Measurements from ENCODE around the gene SH2B3.
A peak's percentile ranks its signal among the peaks of the same experiment; 100 is the strongest.
"Not testable (repeated sequence)": the region's sequence is repeated elsewhere in the genome, so short reads cannot be mapped to it uniquely, and the experiment has no call there.

Gene SH2B3

DNA sequence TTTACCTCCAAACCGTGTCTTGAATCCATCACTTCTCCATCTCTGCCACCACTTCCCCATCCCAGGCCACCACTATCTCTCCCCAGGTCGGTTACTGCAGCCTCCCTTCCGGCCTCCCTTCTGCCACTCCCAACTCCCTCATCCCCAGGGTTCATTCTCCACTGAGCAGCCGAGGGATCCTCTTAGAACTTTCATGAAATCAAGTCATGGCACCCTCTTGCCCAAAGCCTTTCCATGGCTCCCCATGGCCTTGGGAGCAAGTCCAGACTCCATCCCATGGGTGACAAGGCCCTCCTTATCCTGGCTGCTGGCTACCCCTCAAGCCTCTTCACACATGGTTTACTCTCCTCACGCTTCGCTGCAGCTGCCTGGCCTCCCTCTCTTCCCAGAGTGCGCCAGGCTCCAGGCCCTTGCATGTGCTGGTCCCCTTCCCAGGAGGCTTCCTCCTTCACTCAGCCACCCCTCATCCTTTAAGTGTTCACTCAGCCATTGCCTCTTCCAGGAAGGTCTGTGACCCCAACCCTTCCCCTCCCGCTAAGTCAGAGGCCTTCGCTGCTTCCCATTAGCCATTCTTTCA is 17.9 kb upstream of the SH2B3 start:
- no peak for DNase-seq (ENCODE audit: low read depth)

DNA sequence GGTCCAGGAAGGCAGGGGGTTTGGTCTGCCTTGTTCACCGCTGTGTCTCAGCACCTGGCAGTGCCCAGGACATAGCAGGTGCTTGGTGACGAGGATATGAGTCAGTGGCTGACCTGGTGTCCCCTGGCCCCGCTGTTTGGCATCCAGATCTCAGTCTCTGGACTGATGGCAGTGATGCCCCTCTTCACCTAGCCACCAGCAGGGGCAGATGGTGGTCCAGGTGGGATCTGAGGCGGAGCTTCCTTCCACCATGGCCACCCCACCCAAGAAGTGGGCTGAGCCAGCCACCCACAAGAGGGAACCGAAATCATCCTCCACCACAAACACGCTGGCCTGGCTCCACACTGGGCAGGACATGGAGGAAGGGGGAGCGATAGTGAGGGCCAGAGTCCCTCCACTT is 16.1 kb upstream of the SH2B3 start:
- no peak for DNase-seq (ENCODE audit: low read depth)

GRCh38 chr12:111390910-111391309 is 14.8 kb upstream of the SH2B3 start:
- DNase-seq (ENCODE audit: low read depth): no peak

- DNase-seq (ENCODE audit: low read depth): no peak
Observed at GRCh38 chr12:111393700-111394300, 11.9 kb upstream of the SH2B3 start.

GRCh38 chr12:111394480-111394879 is 11.2 kb upstream of the SH2B3 start:
- DNase-seq (ENCODE audit: low read depth): no peak

- no peak for DNase-seq (ENCODE audit: low read depth)
Observed at GRCh38 chr12:111395336-111396187, 10.2 kb upstream of the SH2B3 start.

DNA sequence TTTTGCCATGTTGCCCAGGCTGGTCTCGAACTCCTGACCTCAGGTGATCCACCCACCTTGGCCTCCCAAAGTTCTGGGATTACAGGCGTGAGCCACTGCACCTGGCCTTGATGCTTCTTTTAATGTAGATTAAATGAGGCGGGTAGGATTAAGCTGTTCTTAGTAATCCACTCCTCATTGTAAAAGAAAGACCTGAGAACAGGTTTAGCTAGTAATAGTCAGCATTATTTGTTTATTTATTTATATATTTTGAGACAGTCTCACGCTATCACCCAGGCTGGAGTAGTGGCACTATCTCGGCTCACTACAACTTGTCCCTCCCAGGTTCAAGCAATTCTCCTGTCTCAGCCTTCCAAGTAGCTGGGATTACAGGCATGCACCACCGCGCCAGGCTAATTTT is 9.5 kb upstream of the SH2B3 start:
- DNase-seq (ENCODE audit: low read depth): not testable (repeated sequence)

DNA sequence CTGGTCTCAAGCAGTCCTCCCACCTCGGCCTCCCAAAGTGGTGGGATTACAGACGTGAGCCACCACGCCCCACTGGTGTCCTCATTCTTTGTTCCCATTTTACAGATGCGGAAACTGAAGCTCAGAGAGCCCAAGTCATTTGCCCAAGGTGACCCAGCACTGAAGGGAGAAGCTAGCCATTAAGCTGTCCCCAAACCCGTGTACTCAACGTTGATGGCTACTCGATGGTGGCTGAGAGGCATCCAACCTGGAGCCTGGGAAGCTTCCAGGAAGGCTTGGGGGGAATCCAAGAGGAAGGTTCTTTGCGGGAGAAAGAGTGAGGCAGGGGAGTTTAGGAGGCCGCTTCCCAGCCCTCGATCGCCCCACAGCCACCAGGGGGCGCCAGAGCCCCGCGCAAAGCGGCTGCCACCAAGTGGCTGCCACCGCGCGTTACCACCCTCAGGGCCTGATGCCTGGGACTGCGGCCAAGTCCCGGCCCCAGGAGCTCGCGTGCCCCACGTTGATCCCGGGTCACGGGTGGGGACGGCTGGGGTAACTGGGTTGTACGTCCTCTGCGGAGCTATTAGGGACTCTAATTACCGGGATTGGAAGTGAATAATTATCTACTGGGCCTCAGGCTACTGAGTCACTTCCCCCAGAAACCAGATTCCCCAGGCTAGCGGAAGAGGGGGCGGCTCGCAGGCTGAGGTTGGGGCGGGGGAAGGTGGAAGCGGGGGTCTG is 8.8 kb upstream of the SH2B3 start:
- peak; percentile 92 for DNase-seq (ENCODE audit: low read depth)

- DNase-seq (ENCODE audit: low read depth): no peak
Observed at GRCh38 chr12:111398530-111398929, 7.2 kb upstream of the SH2B3 start.

DNA sequence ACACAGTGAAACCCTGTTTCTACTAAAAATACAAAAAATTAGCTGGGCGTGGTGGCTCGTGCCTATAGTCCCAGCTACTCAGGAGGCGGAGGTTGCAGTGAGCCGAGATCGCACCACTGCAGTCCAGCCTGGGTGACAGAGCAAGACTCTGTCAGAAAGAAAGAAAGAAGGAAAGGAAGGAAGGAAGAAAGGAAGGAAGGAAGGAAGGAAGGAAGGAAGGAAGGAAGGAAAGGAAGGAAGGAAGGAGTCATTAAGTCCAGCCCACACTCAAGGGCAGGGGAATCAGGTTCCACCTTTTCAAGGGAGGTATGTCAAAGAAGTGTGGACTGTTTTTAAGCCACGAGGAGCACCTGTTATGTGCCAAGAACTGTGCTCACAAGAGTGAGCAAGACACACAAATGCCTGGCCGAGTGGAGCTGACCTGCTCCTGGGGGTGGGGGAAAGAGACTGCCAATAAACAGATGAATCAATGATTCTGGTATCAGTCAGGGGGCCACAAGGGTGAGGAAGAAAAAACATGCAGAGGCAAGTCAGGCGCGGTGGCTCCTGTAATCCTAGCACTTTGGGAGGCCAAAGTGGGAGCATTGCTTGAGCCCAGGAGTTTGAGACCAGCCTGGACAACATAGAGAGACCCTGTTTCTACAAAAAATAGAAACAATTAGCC is 5.8 kb upstream of the SH2B3 start:
- not testable (repeated sequence) for DNase-seq (ENCODE audit: low read depth)

DNA sequence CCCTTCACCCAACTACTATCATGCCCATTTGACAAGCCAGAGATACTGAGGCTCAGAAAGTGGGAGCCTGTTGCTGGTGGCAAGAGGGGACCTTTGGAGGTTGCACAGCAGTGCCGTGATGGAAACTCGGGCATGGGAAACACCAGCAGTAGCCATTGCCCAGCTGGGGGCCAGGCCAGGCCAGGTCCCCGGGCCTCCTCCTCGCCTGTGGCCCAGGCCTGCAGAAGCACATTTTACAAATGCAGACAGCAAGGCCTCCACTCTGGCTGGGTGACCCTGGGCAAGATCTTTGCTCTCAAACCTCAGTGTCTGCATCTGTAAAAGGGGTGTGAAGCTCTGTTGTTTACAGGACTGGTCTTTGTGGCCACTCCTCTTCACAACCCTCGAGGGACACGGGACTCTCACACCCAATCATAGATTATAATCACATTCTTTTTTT is 4.5 kb upstream of the SH2B3 start:
- DNase-seq (ENCODE audit: low read depth): no peak

GRCh38 chr12:111402490-111402824 is 3.3 kb upstream of the SH2B3 start:
- not testable (repeated sequence) for DNase-seq (ENCODE audit: low read depth)

GRCh38 chr12:111404362-111405148 is 1.2 kb upstream of the SH2B3 start:
- DNase-seq (ENCODE audit: low read depth): no peak

- peak; percentile 99 for DNase-seq (ENCODE audit: low read depth)
Observed at GRCh38 chr12:111405149-111405858, 419 bp upstream of the SH2B3 start.

- DNase-seq (ENCODE audit: low read depth): no peak
Observed at GRCh38 chr12:111406474-111407376, 1.0 kb downstream of the SH2B3 start.

GRCh38 chr12:111407377-111408115 is 1.8 kb downstream of the SH2B3 start:
- no peak for DNase-seq (ENCODE audit: low read depth)

DNA sequence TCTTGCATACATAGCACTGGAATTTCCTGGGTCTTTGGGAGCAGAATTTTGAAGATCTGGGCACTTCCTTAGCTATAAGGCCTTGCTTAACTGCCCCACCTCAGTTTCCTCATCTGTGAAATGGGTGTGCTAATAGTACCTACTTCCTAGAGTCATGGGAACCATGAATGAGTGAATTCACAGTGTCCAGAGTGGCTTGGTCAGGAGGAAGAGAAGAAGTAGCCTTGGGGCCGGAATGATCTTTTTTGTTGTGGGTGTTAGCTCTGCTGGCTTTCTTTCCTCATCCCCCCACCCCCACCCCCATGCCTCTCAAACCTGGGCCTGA is 2.4 kb downstream of the SH2B3 start:
- DNase-seq (ENCODE audit: low read depth): no peak

DNA sequence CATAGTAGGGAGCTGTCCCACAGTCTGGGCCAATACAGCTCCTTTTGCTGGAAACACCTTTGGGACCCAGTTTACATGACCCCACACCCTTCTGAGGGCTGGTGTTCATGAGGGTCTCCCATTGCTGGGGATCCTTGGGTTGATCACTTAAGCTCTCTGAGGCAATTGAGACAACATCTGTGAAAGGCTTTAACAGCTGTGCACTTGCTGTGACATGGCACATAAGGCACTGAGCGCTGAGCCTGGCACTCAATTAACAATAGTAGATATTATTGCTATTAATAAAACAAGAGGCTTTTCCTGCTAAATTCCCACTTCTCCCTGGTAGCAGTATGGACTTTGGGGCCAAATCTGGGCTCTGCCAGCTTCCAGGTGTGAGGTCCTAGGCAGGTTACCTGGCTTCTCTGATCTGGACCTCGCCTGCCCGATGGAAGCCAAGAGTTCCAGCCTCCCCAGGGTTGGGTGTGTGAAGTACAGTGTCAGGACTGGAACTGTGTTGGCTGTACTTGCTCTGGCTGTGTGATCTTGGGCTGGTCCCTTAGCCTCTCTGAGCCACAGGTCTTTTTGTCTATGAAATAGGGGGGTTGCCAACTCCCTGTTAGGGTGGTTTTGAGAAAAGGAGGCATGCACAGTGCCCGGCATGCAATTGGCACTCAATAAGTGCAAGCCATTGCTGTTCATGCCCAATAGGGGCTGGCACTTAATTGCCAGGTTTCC is 3.1 kb downstream of the SH2B3 start:
- no peak for DNase-seq (ENCODE audit: low read depth)

Measured in stimulated activated CD8-positive, alpha-beta memory T cell treated with anti-CD3 and anti-CD28 coated beads, Interleukin-15, amount 100 ng/mL, for 24 hours (primary cell).